HEK293 (cell line): ENCODE data around the gene CAPN5.

ENCODE experiments used
- ZNF48 ChIP-seq: fragments of 450-650 bp; formaldehyde crosslinking; IDR thresholded peaks from 2 replicates; pipeline ENCODE4 v1.5.1; 2016; ENCODE audit warnings: missing biosample characterization, missing genetic modification characterization
- ZNF561 ChIP-seq: fragments of 450-650 bp; IDR thresholded peaks from 2 replicates; pipeline ENCODE4 v1.5.1; 2018; ENCODE audit warnings: missing biosample characterization, missing genetic modification characterization, borderline replicate concordance

DNA sequence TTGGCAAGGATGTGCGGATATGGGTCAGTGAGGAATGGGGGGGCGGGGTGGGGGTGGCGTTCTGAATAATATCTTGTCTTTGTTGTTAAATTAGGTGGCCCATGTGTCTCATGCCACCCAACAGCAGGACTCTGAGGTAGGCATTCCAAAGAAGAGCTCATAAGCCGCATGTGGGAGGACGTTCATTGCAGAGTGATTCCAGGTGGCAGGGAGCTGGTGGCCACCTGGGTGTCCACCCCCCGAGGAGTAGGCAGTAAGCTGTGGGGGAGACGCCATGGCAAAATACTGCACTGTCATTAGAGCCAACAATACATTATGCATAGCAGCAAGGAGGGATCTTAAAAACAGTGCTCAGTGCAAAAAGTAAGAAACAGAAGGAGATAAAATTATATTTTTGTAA is 14.3 kb upstream of the CAPN5 start:
- TF ChIP-seq ZNF561 (tag by site-specific recombination) (no peak), ZNF48 (no peak)
